ENCODE measurements around the gene IMMP2L.

DNA sequence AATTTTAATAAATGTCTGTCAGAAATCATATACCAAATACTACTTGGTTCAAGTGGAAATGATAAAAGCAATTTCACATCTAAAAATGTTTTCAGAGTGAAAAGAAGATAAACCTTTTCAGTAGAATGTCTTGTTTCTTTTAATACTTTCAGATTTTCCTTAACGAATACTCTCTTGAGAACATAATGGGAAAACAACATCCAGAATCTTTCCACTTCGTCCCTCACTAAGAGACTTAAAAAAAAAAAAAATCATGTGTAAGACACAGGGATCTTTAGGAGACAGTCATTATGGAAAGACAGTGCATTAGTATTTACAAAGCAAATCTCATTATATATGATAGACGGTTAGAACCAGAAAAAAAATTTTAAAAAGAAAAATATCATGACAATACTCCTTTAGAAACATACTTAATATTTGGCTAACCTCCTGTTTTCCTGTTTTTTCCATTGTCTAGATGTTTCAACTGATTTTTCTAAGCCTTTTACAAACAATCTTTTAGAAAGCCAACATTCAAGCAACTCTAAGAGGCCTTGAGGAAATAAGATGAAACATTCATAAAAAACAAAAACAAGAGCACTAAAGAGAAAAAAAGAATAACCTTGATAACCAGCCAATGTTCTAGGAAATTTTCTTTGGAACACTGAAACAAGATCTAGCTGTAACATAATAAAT, 811.2 kb downstream of the IMMP2L start:
- TF ChIP-seq, protein P1, sequence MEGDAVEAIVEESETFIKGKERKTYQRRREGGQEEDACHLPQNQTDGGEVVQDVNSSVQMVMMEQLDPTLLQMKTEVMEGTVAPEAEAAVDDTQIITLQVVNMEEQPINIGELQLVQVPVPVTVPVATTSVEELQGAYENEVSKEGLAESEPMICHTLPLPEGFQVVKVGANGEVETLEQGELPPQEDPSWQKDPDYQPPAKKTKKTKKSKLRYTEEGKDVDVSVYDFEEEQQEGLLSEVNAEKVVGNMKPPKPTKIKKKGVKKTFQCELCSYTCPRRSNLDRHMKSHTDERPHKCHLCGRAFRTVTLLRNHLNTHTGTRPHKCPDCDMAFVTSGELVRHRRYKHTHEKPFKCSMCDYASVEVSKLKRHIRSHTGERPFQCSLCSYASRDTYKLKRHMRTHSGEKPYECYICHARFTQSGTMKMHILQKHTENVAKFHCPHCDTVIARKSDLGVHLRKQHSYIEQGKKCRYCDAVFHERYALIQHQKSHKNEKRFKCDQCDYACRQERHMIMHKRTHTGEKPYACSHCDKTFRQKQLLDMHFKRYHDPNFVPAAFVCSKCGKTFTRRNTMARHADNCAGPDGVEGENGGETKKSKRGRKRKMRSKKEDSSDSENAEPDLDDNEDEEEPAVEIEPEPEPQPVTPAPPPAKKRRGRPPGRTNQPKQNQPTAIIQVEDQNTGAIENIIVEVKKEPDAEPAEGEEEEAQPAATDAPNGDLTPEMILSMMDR (IDR thresholded peaks at IDR 0.05) = no peak
- TF ChIP-seq POLR2A (IDR thresholded peaks at IDR 0.05) = no peak

All from thyroid gland (tissue), 4 donors.